ENCODE measurements around the gene SMARCB1.

DNA sequence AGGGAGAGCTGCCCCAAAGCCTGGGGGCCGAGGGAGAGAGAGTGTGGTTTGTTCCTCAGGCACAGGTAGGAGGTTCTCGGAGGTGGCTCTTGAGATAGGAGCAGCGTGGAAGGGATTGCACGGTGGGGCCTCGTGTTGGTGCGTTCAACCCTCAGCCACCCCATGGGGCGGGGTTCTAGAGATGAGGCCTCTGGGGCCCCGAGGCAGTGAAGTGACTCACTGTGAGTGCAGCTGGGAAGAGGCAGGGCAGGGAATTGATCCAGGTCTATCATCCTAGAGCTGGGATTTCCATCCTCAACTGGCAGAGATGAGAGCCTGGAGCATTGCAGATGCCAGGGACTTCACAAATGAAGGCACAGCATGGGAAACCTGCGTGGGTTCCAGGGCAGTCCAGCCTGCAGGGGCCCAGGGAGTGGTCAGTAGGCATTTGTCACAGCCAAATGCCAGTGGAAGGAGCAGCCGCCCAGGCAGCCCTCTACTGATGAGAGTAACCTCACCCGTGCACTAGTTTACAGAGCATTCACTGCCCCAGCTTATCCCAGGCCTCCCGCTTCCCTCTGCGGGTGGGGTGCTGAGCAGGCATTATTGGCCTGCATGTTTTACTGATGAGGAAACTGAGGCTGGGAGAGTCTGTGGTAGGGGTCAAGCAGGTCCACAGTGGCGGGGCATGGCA is 5.1 kb upstream of the SMARCB1 start:
- no peak for TF ChIP-seq YY1 (IDR thresholded peaks at IDR 0.05; ENCODE audit: low read depth)
- TF ChIP-seq PBX3 (IDR thresholded peaks at IDR 0.05): no peak
- TF ChIP-seq CTCF (IDR thresholded peaks at IDR 0.05): no peak
- no peak for TF ChIP-seq POLR2AphosphoS5 (IDR thresholded peaks at IDR 0.05; ENCODE audit: low read depth, low read length)
- TF ChIP-seq EZH2phosphoT487 (IDR thresholded peaks at IDR 0.05; ENCODE audit: borderline replicate concordance, low read depth): no peak
- TF ChIP-seq RCOR1 (IDR thresholded peaks at IDR 0.05; ENCODE audit: low read length): no peak
- TF ChIP-seq MAX (IDR thresholded peaks at IDR 0.05; ENCODE audit: low read depth): no peak
- TF ChIP-seq, protein P1, sequence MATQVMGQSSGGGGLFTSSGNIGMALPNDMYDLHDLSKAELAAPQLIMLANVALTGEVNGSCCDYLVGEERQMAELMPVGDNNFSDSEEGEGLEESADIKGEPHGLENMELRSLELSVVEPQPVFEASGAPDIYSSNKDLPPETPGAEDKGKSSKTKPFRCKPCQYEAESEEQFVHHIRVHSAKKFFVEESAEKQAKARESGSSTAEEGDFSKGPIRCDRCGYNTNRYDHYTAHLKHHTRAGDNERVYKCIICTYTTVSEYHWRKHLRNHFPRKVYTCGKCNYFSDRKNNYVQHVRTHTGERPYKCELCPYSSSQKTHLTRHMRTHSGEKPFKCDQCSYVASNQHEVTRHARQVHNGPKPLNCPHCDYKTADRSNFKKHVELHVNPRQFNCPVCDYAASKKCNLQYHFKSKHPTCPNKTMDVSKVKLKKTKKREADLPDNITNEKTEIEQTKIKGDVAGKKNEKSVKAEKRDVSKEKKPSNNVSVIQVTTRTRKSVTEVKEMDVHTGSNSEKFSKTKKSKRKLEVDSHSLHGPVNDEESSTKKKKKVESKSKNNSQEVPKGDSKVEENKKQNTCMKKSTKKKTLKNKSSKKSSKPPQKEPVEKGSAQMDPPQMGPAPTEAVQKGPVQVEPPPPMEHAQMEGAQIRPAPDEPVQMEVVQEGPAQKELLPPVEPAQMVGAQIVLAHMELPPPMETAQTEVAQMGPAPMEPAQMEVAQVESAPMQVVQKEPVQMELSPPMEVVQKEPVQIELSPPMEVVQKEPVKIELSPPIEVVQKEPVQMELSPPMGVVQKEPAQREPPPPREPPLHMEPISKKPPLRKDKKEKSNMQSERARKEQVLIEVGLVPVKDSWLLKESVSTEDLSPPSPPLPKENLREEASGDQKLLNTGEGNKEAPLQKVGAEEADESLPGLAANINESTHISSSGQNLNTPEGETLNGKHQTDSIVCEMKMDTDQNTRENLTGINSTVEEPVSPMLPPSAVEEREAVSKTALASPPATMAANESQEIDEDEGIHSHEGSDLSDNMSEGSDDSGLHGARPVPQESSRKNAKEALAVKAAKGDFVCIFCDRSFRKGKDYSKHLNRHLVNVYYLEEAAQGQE (IDR thresholded peaks at IDR 0.05; ENCODE audit: low read depth, low read length): no peak
- TF ChIP-seq GABPA (IDR thresholded peaks at IDR 0.05; ENCODE audit: low read depth): no peak
- TF ChIP-seq EP300 (IDR thresholded peaks at IDR 0.05; ENCODE audit: borderline replicate concordance in 1 of 2, low read depth in 1 of 2, low read length in 1 of 2): no peak
- TF ChIP-seq USF2 (IDR thresholded peaks at IDR 0.05; ENCODE audit: borderline replicate concordance, low read depth, low read length): no peak
- TF ChIP-seq JUND (IDR thresholded peaks at IDR 0.05): no peak

All from SK-N-SH (cell line).